HEK293 (cell line): Measurements from ENCODE around the gene ZNF19.
A peak's percentile ranks its signal among the peaks of the same experiment; 100 is the strongest.

Source experiments
- CTCF ChIA-PET: fragments of 350-600 bp; formaldehyde crosslinking; extraction: SDS; loops from one replicate; lab custom pipeline; 2021; ENCODE audit warnings: antibody characterized with exemption; lab: Yijun Ruan, JAX
- POLR2A ChIA-PET: fragments of 300-600 bp; formaldehyde crosslinking; extraction: SDS; loops from one replicate; lab custom pipeline; 2020; ENCODE audit warnings: antibody characterized with exemption, inconsistent platforms; lab: Yijun Ruan, JAX
- H3K27ac ChIP-seq: fragments of 200-500 bp; sonication (Bioruptor generic); 2 replicates; pipeline ENCODE4 v1.5.1; 2014; ENCODE audit warnings: low read depth, low read length, control low read depth, inconsistent platforms; ENCODE audit errors: extremely low read depth
- H3K36me3 ChIP-seq, 2 experiments: fragments of 200-500 bp in 1 of 2; sonication (Bioruptor generic) in 1 of 2; 1 replicate in 1 of 2; 2 replicates in 1 of 2; pipeline ENCODE4 v1.5.1; 2014 to 2017; ENCODE audit warnings: inconsistent platforms in 2 of 2, low read length in 2 of 2; ENCODE audit not compliant: control insufficient read depth in 2 of 2, insufficient read depth in 1 of 2
- H3K4me1 ChIP-seq: fragments of 200-500 bp; sonication (Bioruptor generic); 2 replicates; pipeline ENCODE4 v1.5.1; 2014; ENCODE audit warnings: mild to moderate bottlenecking, low read length, inconsistent platforms; ENCODE audit not compliant: control insufficient read depth, insufficient read depth
- H3K4me3 ChIP-seq: 2 replicates; pipeline ENCODE4 v1.5.1; 2011; ENCODE audit warnings: low read depth, mild to moderate bottlenecking, control low read depth, low read length, moderate library complexity
- H3K9me3 ChIP-seq: fragments of 200-500 bp; sonication (Bioruptor generic); 2 replicates; pipeline ENCODE4 v1.5.1; 2014; ENCODE audit warnings: low read depth, low read length, inconsistent platforms; ENCODE audit not compliant: control insufficient read depth, insufficient read depth
- CTCF ChIP-seq: fragments of 450-650 bp; formaldehyde crosslinking; IDR thresholded peaks from 2 replicates; pipeline ENCODE4 v1.5.1; 2016; ENCODE audit warnings: missing biosample characterization, missing genetic modification characterization
- FEZF1 ChIP-seq: fragments of 450-650 bp; formaldehyde crosslinking; IDR thresholded peaks from 2 replicates; pipeline ENCODE4 v1.5.1; 2016; ENCODE audit warnings: missing biosample characterization, missing genetic modification characterization
- RBAK ChIP-seq: fragments of 450-650 bp; formaldehyde crosslinking; IDR thresholded peaks from 2 replicates; pipeline ENCODE4 v1.5.1; 2016; ENCODE audit warnings: missing biosample characterization, missing genetic modification characterization
- SCRT1 ChIP-seq: fragments of 450-650 bp; formaldehyde crosslinking; IDR thresholded peaks from 2 replicates; pipeline ENCODE4 v1.5.1; 2016; ENCODE audit warnings: missing biosample characterization, missing genetic modification characterization, borderline replicate concordance
- SCRT2 ChIP-seq: fragments of 450-650 bp; formaldehyde crosslinking; IDR thresholded peaks from 2 replicates; pipeline ENCODE4 v1.5.1; 2016; ENCODE audit warnings: missing biosample characterization, missing genetic modification characterization
- ZNF148 ChIP-seq: fragments of 450-650 bp; formaldehyde crosslinking; IDR thresholded peaks from 2 replicates; pipeline ENCODE4 v1.5.0; 2017; ENCODE audit warnings: missing biosample characterization, missing genetic modification characterization, borderline replicate concordance
- ZNF623 ChIP-seq: fragments of 450-650 bp; formaldehyde crosslinking; IDR thresholded peaks from 2 replicates; pipeline ENCODE4 v1.5.1; 2016; ENCODE audit warnings: missing biosample characterization, missing genetic modification characterization
- ZNF654 ChIP-seq: fragments of 450-650 bp; formaldehyde crosslinking; IDR thresholded peaks from 2 replicates; pipeline ENCODE4 v1.5.1; 2016; ENCODE audit warnings: low read depth, missing biosample characterization, missing genetic modification characterization
- ZNF704 ChIP-seq: fragments of 450-650 bp; formaldehyde crosslinking; IDR thresholded peaks from 2 replicates; pipeline ENCODE4 v1.5.1; 2016; ENCODE audit warnings: missing biosample characterization, missing genetic modification characterization
- ZNF776 ChIP-seq: fragments of 450-650 bp; formaldehyde crosslinking; IDR thresholded peaks from 2 replicates; pipeline ENCODE4 v1.5.0; 2017; ENCODE audit warnings: missing biosample characterization, missing genetic modification characterization, borderline replicate concordance
- ZNF785 ChIP-seq: fragments of 450-650 bp; formaldehyde crosslinking; IDR thresholded peaks from 2 replicates; pipeline ENCODE4 v1.5.1; 2016; ENCODE audit warnings: missing biosample characterization, missing genetic modification characterization
- ZNF791 ChIP-seq: fragments of 450-650 bp; formaldehyde crosslinking; IDR thresholded peaks from 2 replicates; pipeline ENCODE4 v1.5.1; 2016; ENCODE audit warnings: missing biosample characterization, missing genetic modification characterization
- TF ChIP-seq, protein P1 (sequence below): fragments of 450-650 bp; formaldehyde crosslinking; IDR thresholded peaks from 2 replicates; pipeline ENCODE4 v1.5.1; 2016; ENCODE audit warnings: missing biosample characterization, missing genetic modification characterization, low read depth

ZNF19 gene

GRCh38 chr16:71489122-71489521 lies at the start of gene ZNF19:
ZNF19 (minus strand) TSS chr16:71489324; CDS start chr16:71482114, 7,210 bp downstream.
- Histone ChIP-seq H3K36me3 (no peaks in the 10 kb centered on the region), H3K27ac (no peak within 1 kb of the TSS), H3K4me1 (no peaks in the 10 kb centered on the region), H3K9me3 (no peaks in the 10 kb centered on the region), H3K4me3 (no peak within 1 kb of the TSS)
- ChIA-PET POLR2A (no interaction called here), CTCF (interaction anchor here (0.7 to 1.6 kb wide), 3 partner anchors 10 to 12 kb away, joined by 3 to 7 read pairs (median 3); no protein-coding TSS in a partner anchor)
- TF ChIP-seq ZNF148 (tag by site-specific recombination) (no peak), FEZF1 (tag by site-specific recombination) (no peak), ZNF623 (tag by site-specific recombination) (no peak), ZNF785 (tag by site-specific recombination) (no peak), ZNF791 (no peak), ZNF776 (tag by site-specific recombination) (no peak), ZNF704 (tag by site-specific recombination) (no peak)
- TF ChIP-seq, protein P1, sequence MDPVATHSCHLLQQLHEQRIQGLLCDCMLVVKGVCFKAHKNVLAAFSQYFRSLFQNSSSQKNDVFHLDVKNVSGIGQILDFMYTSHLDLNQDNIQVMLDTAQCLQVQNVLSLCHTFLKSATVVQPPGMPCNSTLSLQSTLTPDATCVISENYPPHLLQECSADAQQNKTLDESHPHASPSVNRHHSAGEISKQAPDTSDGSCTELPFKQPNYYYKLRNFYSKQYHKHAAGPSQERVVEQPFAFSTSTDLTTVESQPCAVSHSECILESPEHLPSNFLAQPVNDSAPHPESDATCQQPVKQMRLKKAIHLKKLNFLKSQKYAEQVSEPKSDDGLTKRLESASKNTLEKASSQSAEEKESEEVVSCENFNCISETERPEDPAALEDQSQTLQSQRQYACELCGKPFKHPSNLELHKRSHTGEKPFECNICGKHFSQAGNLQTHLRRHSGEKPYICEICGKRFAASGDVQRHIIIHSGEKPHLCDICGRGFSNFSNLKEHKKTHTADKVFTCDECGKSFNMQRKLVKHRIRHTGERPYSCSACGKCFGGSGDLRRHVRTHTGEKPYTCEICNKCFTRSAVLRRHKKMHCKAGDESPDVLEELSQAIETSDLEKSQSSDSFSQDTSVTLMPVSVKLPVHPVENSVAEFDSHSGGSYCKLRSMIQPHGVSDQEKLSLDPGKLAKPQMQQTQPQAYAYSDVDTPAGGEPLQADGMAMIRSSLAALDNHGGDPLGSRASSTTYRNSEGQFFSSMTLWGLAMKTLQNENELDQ, result no peak

- POLR2A ChIA-PET, result no interaction called here
- Histone ChIP-seq H3K4me1 (no peaks in the 10 kb centered on the region), H3K27ac (no peak overlapping the region), H3K36me3 (no peaks in the 10 kb centered on the region), H3K9me3 (no peaks in the 10 kb centered on the region), H3K4me3 (no peak overlapping the region)
- CTCF ChIA-PET, result interaction anchor here (0.8 to 2.9 kb wide), 10 partner anchors 9 to 127 kb away, joined by 3 to 34 read pairs (median 6); no protein-coding TSS in a partner anchor
- TF ChIP-seq SCRT2 (tag by site-specific recombination) (peak; percentile 96), ZNF654 (peak; percentile 59), SCRT1 (tag by site-specific recombination) (peak; percentile 68), RBAK (no peak), CTCF (tag by site-specific recombination) (peak; percentile 53; the same call in 1 of the 2 replicates)
Observed at GRCh38 chr16:71537643-71538042, 48.5 kb upstream of the ZNF19 start.
